Right atrium auricular region (tissue), 2 donors: Measurements from ENCODE around the gene MEIS1. TPM values are rescaled to one million over a fixed set of nuclear protein-coding genes. Genes with fewer than 3 reads are reported as not detected.

ENCODE experiments used
- DNase-seq: peaks from one replicate; pipeline ENCODE4 v3.0.0-alpha.2; 2019; ENCODE audit warnings: low spot score
- H3K27ac ChIP-seq, 2 donors: fragments of 200-600 bp; sonication (generic); 1 replicate in 1 of 2; 2 replicates in 1 of 2; pipeline ENCODE4 v1.5.1; 2016 to 2019
- H3K27me3 ChIP-seq, 2 donors: fragments of 200-600 bp; sonication (generic); one replicate each; pipeline versions ENCODE4 v1.5.1 to v1.6.0; 2017 to 2019
- H3K36me3 ChIP-seq: fragments of 200-600 bp; sonication (generic); one replicate; pipeline ENCODE4 v1.5.1; 2016
- H3K4me1 ChIP-seq, 2 donors: fragments of 200-600 bp; sonication (generic); one replicate each; pipeline versions ENCODE4 v1.5.1 to v1.6.0; 2017 to 2019
- H3K4me3 ChIP-seq, 2 donors: fragments of 200-600 bp; sonication (generic); 1 replicate in 1 of 2; 2 replicates in 1 of 2; pipeline ENCODE4 v1.5.1; 2017 to 2019; ENCODE audit warnings: mild to moderate bottlenecking in 1 of 2, moderate library complexity in 1 of 2
- H3K9me3 ChIP-seq, 2 donors: fragments of 200-600 bp; sonication (generic); one replicate each; pipeline ENCODE4 v1.5.1; 2019
- CTCF ChIP-seq, 2 donors: fragments of 200-600 bp; sonication (generic); IDR thresholded peaks; one replicate each; pipeline ENCODE4 v1.5.1; 2019; ENCODE audit warnings: antibody characterized with exemption in 2 of 2
- total RNA-seq, 2 donors: library from RNA; depleted of rRNA; stranded (reverse); fragments of >200 nt; gene quantifications; one replicate each; pipeline ENCODE4 v1.1.0, GENCODE V29; 2016

MEIS1 gene
- total RNA-seq, 2 donors from 2014 or later, result 13.6 to 16.7 TPM

- Histone ChIP-seq H3K27me3 (no peaks in the 10 kb centered on the region), H3K36me3 (no peaks in the 10 kb centered on the region), H3K4me1 (peaks cover 0 to 5% of the 10 kb centered on the region in 2 donors), H3K4me3 (no peak overlapping the region), H3K9me3 (no peaks in the 10 kb centered on the region), H3K27ac (no peak overlapping the region)
- TF ChIP-seq CTCF (IDR thresholded peaks at IDR 0.05), result no peak
- no peak for DNase-seq
Measured at GRCh38 chr2:66548422-66548821, 113.5 kb downstream of the MEIS1 start.

- Histone ChIP-seq H3K27me3 (no peaks in the 10 kb centered on the region), H3K27ac (no peak overlapping the region), H3K4me1 (peaks cover 0 to 17% of the 10 kb centered on the region in 2 donors), H3K36me3 (no peaks in the 10 kb centered on the region), H3K9me3 (no peaks in the 10 kb centered on the region), H3K4me3 (no peak overlapping the region)
- no peak for TF ChIP-seq CTCF (IDR thresholded peaks at IDR 0.05)
- DNase-seq, result no peak
Measured at GRCh38 chr2:66550826-66551225, 115.9 kb downstream of the MEIS1 start.

- H3K27ac ChIP-seq, result peak overlapping the region in 1 of 2 donors; percentile 23
- no peaks in the 10 kb centered on the region for H3K36me3 ChIP-seq
- no peaks in the 10 kb centered on the region for H3K27me3 ChIP-seq
- H3K4me1 ChIP-seq, result peaks cover 0 to 17% of the 10 kb centered on the region in 2 donors
- H3K4me3 ChIP-seq, result no peak overlapping the region
- TF ChIP-seq CTCF (IDR thresholded peaks at IDR 0.05), result no peak
- DNase-seq, result no peak
- no peaks in the 10 kb centered on the region for H3K9me3 ChIP-seq
Measured at GRCh38 chr2:66553370-66553769, 118.4 kb downstream of the MEIS1 start.

GRCh38 chr2:66555091-66555490 is 120.2 kb downstream of the MEIS1 start:
- Histone ChIP-seq H3K27me3 (no peaks in the 10 kb centered on the region), H3K9me3 (no peaks in the 10 kb centered on the region), H3K27ac (peak overlapping the region; percentile 64 to 88), H3K4me3 (peak overlapping the region; percentile 35 to 42), H3K4me1 (peaks cover 0 to 17% of the 10 kb centered on the region in 2 donors), H3K36me3 (no peaks in the 10 kb centered on the region)
- TF ChIP-seq CTCF (IDR thresholded peaks at IDR 0.05), result peak in 1 of 2 donors; percentile 15
- DNase-seq, result no peak

- peak overlapping the region; percentile 64 to 88 for H3K27ac ChIP-seq
- H3K9me3 ChIP-seq, result no peaks in the 10 kb centered on the region
- no peak for DNase-seq
- H3K4me3 ChIP-seq, result peak overlapping the region; percentile 35 to 42
- peaks cover 0 to 17% of the 10 kb centered on the region in 2 donors for H3K4me1 ChIP-seq
- TF ChIP-seq CTCF (IDR thresholded peaks at IDR 0.05), result no peak
- no peaks in the 10 kb centered on the region for H3K36me3 ChIP-seq
- no peaks in the 10 kb centered on the region for H3K27me3 ChIP-seq
Measured at GRCh38 chr2:66555501-66556324, 120.8 kb downstream of the MEIS1 start.
